Measurements from ENCODE around the gene TMEM202.
A peak's percentile ranks its signal among the peaks of the same experiment; 100 is the strongest.

The TMEM202 gene

GRCh38 chr15:72397796-72398588 lies at the start of gene TMEM202:
Gene TMEM202 (plus strand): TSS chr15:72398305. CDS start chr15:72398327, 22 bp downstream.
- DNase-seq (ENCODE audit: low read depth) = no peak

GRCh38 chr15:72353266-72353665 lies 44.8 kb upstream of the TMEM202 start:
- no peak overlapping the region for H3K4me3 ChIP-seq (replicated peaks; ENCODE audit: low read depth, low read length)
- DNase-seq (ENCODE audit: low read depth) = no peak
- no peak for TF ChIP-seq CTCF (IDR thresholded peaks at IDR 0.05; ENCODE audit: low read length, missing control alignments)

More at GRCh38 chr15:72397796-72398588, at the start of gene TMEM202:
- no peak within 1 kb of the TSS for H3K4me3 ChIP-seq (replicated peaks; ENCODE audit: low read depth, low read length)
- no peak for TF ChIP-seq CTCF (IDR thresholded peaks at IDR 0.05; ENCODE audit: low read length, missing control alignments)

GRCh38 chr15:72354496-72354895 lies 43.6 kb upstream of the TMEM202 start:
- no peak overlapping the region for H3K4me3 ChIP-seq (replicated peaks; ENCODE audit: low read depth, low read length)
- DNase-seq (ENCODE audit: low read depth) = no peak
- TF ChIP-seq CTCF (IDR thresholded peaks at IDR 0.05; ENCODE audit: low read length, missing control alignments) = no peak

- no peak for DNase-seq (ENCODE audit: low read depth)
- no peak overlapping the region for H3K4me3 ChIP-seq (replicated peaks; ENCODE audit: low read depth, low read length)
- TF ChIP-seq CTCF (IDR thresholded peaks at IDR 0.05; ENCODE audit: low read length, missing control alignments) = no peak
Measured at GRCh38 chr15:72358121-72358520, 40.0 kb upstream of the TMEM202 start.

- TF ChIP-seq CTCF (IDR thresholded peaks at IDR 0.05; ENCODE audit: low read length, missing control alignments) = no peak
- peak; percentile 81 for DNase-seq (ENCODE audit: low read depth)
- no peak overlapping the region for H3K4me3 ChIP-seq (replicated peaks; ENCODE audit: low read depth, low read length)
Measured at GRCh38 chr15:72358650-72359171, 39.4 kb upstream of the TMEM202 start.

GRCh38 chr15:72361176-72361575 lies 36.9 kb upstream of the TMEM202 start:
- no peak overlapping the region for H3K4me3 ChIP-seq (replicated peaks; ENCODE audit: low read depth, low read length)
- DNase-seq (ENCODE audit: low read depth) = no peak
- TF ChIP-seq CTCF (IDR thresholded peaks at IDR 0.05; ENCODE audit: low read length, missing control alignments) = no peak

All from fibroblast of pulmonary artery (primary cell).